Measurements from ENCODE around the gene RAB37.
A peak's percentile ranks its signal among the peaks of the same experiment; 100 is the strongest.

The RAB37 gene

GRCh38 chr17:74728702-74729075 is 8.4 kb upstream of the RAB37 start:
- DNase-seq = no peak

- no peak for DNase-seq
Measured at GRCh38 chr17:74729368-74729767, 7.7 kb upstream of the RAB37 start.

- no peak for DNase-seq
Measured at GRCh38 chr17:74729866-74730265, 7.2 kb upstream of the RAB37 start.

GRCh38 chr17:74730491-74731346 is 6.3 kb upstream of the RAB37 start:
- DNase-seq = no peak

- no peak for DNase-seq
Measured at GRCh38 chr17:74731347-74731605, 5.8 kb upstream of the RAB37 start.

- DNase-seq = no peak
Measured at GRCh38 chr17:74732042-74732867, 4.8 kb upstream of the RAB37 start.

- no peak for DNase-seq
Measured at GRCh38 chr17:74733365-74734122, 3.5 kb upstream of the RAB37 start.

- no peak for DNase-seq
Measured at GRCh38 chr17:74734256-74734655, 2.8 kb upstream of the RAB37 start.

- no peak for DNase-seq
Measured at GRCh38 chr17:74737299-74738050, 419 bp downstream of the RAB37 start.

GRCh38 chr17:74738051-74738996 is 1.3 kb downstream of the RAB37 start:
- no peak for DNase-seq

- no peak for DNase-seq
Measured at GRCh38 chr17:74739227-74739831, 2.3 kb downstream of the RAB37 start.

GRCh38 chr17:74740173-74740572 is 3.1 kb downstream of the RAB37 start:
- DNase-seq = no peak

GRCh38 chr17:74740641-74741387 is 3.8 kb downstream of the RAB37 start:
- DNase-seq = no peak

GRCh38 chr17:74742153-74742515 is 5.1 kb downstream of the RAB37 start:
- DNase-seq = no peak

GRCh38 chr17:74742978-74743545 is 6.0 kb downstream of the RAB37 start:
- DNase-seq = no peak

- no peak for DNase-seq
Measured at GRCh38 chr17:74743755-74744154, 6.7 kb downstream of the RAB37 start.

GRCh38 chr17:74744349-74744713 is 7.3 kb downstream of the RAB37 start:
- no peak for DNase-seq

- DNase-seq = peak; percentile 81
Measured at GRCh38 chr17:74744714-74745547, 7.9 kb downstream of the RAB37 start.

GRCh38 chr17:74745548-74746177 is 8.6 kb downstream of the RAB37 start:
- DNase-seq = no peak

All from midbrain (tissue), 1 donor.